ENCODE results near the gene DIPK1A.

Gene DIPK1A

DNA sequence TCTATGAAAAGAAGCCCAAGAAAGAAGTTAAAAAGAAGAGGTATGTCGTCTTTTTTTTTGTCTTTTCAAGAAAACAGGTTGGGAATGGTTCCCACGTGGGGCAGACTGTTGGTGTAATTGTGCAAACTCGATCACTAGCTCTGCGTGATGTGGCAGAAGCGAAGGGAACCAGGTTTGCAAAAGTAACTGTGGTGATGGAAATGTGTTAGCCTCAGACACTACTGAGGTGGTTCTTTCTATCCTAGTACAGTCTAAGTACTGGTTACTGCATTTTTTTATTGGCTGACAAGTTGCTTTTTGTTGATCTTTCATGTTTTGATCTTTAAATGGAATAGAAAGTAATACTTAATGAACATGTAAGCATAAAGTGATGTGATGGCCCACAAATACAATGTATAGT, 120.7 kb downstream of the DIPK1A start:
- Mint-ChIP-seq H3K27ac (peak overlapping the region; percentile 52), H3K4me3 (no peak overlapping the region), H3K9me3 (no peaks in the 10 kb centered on the region), H3K4me1 (peaks cover 52% of the 10 kb centered on the region), H3K36me3 (peaks cover 100% of the 10 kb centered on the region)
- peak; percentile 36 for ATAC-seq
- DNase-seq (ENCODE audit: low spot score in 2 of 2) = no peak

DNA sequence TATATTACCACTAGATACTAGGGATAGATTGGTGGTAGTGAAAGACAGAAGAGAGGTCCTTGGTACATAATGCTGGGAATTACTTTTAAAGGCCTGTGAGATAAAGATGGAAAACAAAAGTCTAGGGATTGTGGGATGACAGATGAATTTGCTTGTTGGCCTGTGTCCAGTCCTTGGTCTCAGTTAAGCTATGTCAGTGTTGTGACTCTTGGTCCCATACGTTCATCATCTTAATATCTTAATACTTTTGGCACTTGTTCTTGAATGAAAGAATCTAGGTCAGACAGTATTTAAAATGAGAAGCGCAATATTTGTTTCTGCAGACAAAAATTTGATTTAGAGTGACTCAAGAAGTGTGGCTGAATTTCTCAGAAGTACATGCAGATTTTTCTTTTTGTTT, 121.8 kb downstream of the DIPK1A start:
- ATAC-seq = no peak
- H3K27ac Mint-ChIP-seq = peak overlapping the region; percentile 52
- peaks cover 64% of the 10 kb centered on the region for H3K4me1 Mint-ChIP-seq
- H3K4me3 Mint-ChIP-seq = peak overlapping the region; percentile 98
- H3K36me3 Mint-ChIP-seq = peaks cover 100% of the 10 kb centered on the region
- no peak for DNase-seq (ENCODE audit: low spot score in 2 of 2)
- no peaks in the 10 kb centered on the region for H3K9me3 Mint-ChIP-seq

DNA sequence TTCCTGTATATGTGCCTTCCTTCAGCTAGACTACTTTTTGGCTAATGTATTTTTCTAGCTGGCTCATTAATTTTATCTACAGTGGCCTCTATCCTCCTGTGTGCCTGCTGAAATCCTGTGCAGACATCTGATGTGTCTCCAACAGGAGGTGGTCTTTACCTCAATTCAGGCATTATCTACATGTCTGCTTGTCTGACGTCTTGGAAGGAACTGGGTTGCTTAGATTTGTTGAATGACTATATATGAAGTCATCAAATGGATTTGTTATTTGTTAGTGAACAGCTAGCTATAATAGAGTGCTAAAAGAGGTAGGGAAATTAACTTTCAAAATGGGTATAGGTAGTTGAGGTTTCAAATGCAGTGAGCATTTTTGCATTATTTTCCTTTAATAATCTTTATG, 122.7 kb downstream of the DIPK1A start:
- H3K4me3 Mint-ChIP-seq = peak overlapping the region; percentile 98
- H3K9me3 Mint-ChIP-seq = no peaks in the 10 kb centered on the region
- H3K36me3 Mint-ChIP-seq = peaks cover 100% of the 10 kb centered on the region
- H3K4me1 Mint-ChIP-seq = peaks cover 73% of the 10 kb centered on the region
- DNase-seq (ENCODE audit: low spot score in 2 of 2) (no peak), ATAC-seq (peak; percentile 19)
- H3K27ac Mint-ChIP-seq = peak overlapping the region; percentile 83

DNA sequence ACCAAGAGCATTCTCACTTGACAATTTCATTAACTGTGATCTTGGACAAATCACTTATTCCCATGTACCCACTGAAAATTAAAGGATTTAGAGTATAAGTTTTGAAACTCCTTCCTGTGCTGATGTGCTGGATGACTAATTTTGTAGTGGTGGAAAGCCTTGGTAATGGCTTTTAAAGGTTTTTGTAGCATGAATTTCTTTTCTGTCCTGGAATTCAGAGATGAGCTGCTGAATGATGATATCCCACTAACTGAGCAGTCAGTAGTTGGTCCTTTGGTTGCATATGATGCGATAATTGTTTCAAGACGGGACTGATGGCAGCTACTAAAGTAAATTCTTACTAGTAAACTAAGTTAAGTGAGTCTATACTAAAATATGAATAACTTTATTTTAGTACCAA, 124.2 kb downstream of the DIPK1A start:
- peaks cover 79% of the 10 kb centered on the region for H3K4me1 Mint-ChIP-seq
- H3K36me3 Mint-ChIP-seq = peaks cover 100% of the 10 kb centered on the region
- peak overlapping the region; percentile 83 for H3K27ac Mint-ChIP-seq
- peak overlapping the region; percentile 98 for H3K4me3 Mint-ChIP-seq
- DNase-seq (ENCODE audit: low spot score in 2 of 2) (no peak), ATAC-seq (no peak)
- H3K9me3 Mint-ChIP-seq = no peaks in the 10 kb centered on the region

DNA sequence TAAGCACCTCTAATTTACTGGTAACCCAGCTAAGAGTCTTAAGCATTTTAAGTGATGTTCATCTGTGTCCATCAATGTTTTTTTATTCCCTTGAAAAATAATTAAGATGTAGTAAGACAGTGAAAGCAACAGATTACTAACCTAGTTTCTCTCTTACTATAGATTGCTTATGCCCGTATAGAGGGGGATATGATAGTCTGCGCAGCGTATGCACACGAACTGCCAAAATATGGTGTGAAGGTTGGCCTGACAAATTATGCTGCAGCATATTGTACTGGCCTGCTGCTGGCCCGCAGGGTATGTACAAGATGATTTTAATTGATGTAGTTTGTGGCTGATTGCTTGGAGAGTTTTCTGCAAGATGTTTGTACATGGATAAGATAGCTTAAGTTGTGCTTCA, 126.6 kb downstream of the DIPK1A start:
- Mint-ChIP-seq H3K4me3 (peak overlapping the region; percentile 98), H3K27ac (peak overlapping the region; percentile 100), H3K9me3 (no peaks in the 10 kb centered on the region), H3K4me1 (peaks cover 72% of the 10 kb centered on the region), H3K36me3 (peaks cover 83% of the 10 kb centered on the region)
- peak; percentile 9 for ATAC-seq
- DNase-seq (ENCODE audit: low spot score in 2 of 2) = no peak

DNA sequence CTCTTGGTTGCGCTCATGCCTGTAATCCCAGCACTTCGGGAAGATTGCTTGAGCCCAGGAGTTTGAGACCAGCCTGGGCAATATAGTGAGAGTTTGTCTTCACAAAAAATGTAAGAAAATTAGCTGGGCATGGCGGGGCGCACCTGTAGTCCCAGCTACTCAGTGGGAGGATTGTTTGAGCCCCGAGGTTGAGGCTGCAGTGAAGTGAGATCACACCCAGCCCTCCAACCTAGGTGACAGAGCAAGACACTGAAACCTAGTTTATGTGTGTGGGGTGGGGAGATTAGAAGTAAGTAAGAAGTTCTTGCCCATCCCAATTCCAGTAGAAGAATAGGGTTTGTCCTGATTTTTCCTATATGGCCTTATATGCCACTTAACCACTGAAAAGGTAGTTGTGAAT, 127.4 kb downstream of the DIPK1A start:
- Mint-ChIP-seq H3K4me3 (peak overlapping the region; percentile 98), H3K4me1 (peaks cover 65% of the 10 kb centered on the region), H3K36me3 (peaks cover 76% of the 10 kb centered on the region), H3K9me3 (no peaks in the 10 kb centered on the region), H3K27ac (peak overlapping the region; percentile 100)
- DNase-seq (ENCODE audit: low spot score in 2 of 2) (no peak), ATAC-seq (no peak)

DNA sequence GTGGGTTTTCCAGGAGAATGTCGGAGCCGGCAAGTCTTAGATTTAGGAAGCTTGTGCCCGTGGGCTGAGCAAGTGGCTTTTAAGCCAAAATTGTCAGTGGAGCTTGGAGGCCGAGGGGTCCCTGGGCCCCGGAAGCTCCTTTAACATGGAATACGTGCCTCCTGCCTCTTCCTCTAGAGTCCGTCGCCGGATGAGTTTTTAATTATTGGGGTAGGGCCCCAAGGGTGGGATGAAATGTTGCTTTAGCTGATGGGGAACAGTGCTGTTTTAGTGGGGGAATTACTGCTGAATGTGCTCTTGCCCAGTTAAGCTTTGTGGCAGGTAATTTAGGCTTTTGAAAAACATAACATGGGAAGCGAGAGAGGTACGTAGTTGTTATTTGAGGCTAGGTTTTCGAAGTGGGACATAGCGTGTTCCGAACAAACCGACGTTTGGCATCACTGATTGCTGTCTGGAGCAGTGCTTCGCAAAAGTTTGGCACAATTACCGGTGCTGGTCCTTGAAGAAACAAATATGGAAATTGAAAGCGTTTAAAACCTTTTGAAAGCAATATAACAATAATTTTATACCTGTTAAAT, 128.6 kb downstream of the DIPK1A start:
- peaks cover 54% of the 10 kb centered on the region for H3K4me1 Mint-ChIP-seq
- H3K36me3 Mint-ChIP-seq = peaks cover 64% of the 10 kb centered on the region
- no peaks in the 10 kb centered on the region for H3K9me3 Mint-ChIP-seq
- H3K4me3 Mint-ChIP-seq = peak overlapping the region; percentile 98
- no peak for DNase-seq (ENCODE audit: low spot score in 2 of 2)
- peak overlapping the region; percentile 100 for H3K27ac Mint-ChIP-seq
- no peak for ATAC-seq

DNA sequence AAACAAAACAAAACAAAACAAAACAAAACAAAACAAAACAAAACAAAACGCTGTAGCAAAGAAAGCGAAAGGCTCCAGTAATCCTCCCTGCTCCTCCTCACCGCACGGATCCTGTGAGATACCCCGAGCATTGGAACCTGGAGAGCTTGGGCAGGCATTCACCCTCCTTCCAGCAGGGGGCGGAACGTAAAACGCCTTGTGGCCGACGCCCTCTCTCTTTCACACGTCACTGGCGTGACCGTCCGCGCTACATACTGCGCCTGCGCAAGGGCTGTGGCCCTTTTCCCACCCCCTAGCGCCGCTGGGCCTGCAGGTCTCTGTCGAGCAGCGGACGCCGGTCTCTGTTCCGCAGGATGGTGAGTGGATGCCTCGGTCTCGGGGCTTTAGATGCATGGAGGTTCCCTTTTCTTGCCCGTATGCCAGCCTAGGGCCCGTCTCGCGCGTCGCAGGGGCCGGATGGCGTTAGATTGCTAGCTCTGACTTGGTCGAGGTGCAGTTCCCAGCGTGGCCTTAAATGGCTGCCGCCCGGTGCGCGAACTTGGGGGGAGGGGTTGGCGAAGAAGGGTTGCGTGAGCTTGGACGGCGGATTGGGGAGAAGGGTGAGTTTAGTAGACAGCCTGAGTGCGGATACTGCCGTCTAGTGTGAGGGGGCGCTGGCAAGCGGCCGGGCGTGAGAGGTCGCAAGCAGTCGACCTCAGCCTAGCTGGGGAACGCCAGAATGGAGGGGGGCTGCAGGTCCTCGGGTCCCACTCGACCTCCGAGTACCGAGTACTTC, 129.3 kb downstream of the DIPK1A start, which contains the start of gene RPL5:
RPL5 (plus strand) TSS at position 279 of the 775 bp plus-strand sequence; CDS start at position 354, 75 bp downstream.
- peaks cover 47% of the 10 kb centered on the region for H3K4me1 Mint-ChIP-seq
- ATAC-seq (peak; percentile 93), DNase-seq (ENCODE audit: low spot score in 2 of 2) (peak; percentile 99 to 100)
- no peaks in the 10 kb centered on the region for H3K9me3 Mint-ChIP-seq
- peak within 1 kb of the TSS; percentile 98 for H3K4me3 Mint-ChIP-seq
- peaks cover 57% of the 10 kb centered on the region for H3K36me3 Mint-ChIP-seq
- peak within 1 kb of the TSS; percentile 100 for H3K27ac Mint-ChIP-seq

DNA sequence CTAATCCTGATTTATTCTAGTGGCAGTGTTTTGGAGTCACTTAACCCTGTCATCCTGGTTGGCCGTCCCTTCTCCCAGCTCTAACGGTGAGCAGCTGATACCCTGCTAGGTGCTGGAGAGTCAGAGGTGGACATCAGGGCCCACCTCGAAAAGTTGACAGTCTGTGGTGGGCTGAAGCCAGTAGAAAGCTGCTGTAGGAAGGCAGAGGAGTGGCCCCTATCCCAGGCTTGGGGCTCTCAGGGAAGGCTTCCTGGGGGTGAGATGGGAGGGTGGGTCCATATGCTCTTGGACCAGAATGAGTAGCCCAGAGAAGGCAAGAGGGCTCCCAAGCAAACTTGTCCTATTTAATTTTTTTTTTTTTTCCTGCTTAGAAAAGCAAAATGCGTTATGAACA, 129.9 kb downstream of the DIPK1A start:
- Mint-ChIP-seq H3K4me1 (peaks cover 45% of the 10 kb centered on the region), H3K4me3 (peak overlapping the region; percentile 98), H3K9me3 (no peaks in the 10 kb centered on the region), H3K27ac (peak overlapping the region; percentile 100), H3K36me3 (peaks cover 51% of the 10 kb centered on the region)
- DNase-seq (ENCODE audit: low spot score in 2 of 2) = peak in 1 of 2 donors; percentile 53
- no peak for ATAC-seq

DNA sequence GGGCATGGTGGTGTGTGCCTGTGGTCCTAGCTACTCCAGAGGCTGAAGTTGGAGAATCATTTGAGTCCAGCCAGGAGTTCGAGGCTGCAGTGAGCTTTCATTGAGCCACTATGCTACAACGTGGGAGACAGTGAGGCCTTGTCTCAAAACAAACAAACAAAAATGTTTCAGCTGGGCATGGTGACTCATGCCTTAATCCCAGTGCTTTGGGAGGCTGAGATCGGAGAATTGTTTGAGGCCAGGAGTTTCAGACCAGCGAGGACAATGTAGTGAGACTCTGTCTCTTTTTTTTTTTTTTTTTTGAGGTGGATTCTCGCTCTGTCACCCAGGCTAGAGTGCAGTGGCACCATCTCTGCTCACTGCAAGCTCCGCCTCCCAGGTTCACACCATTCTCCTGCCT, 134.5 kb downstream of the DIPK1A start:
- Mint-ChIP-seq H3K36me3 (peaks cover 5% of the 10 kb centered on the region), H3K4me3 (no peak overlapping the region), H3K9me3 (no peaks in the 10 kb centered on the region), H3K4me1 (peaks cover 3% of the 10 kb centered on the region), H3K27ac (no peak overlapping the region)
- ATAC-seq = no peak
- no peak for DNase-seq (ENCODE audit: low spot score in 2 of 2)

DNA sequence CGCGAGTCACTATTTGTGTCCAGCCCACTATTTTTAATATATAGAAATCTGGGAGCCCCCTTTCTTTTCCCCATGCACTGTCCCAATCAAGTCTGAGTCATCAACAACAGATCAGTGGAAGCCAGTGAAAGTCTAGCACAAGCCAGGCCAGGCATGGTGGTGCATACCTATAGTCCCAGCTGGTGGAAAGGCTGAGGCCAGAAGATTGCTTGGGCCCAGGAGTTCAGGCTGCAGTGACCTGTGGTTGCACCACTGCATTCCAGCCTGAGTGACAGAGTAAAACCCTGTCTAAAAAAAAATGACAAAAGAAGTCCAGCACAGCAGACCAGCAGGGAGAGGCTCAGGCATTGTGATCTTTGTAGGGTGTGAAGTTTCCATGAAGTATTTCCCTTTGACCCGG, 138.4 kb downstream of the DIPK1A start:
- Mint-ChIP-seq H3K9me3 (no peaks in the 10 kb centered on the region), H3K27ac (no peak overlapping the region), H3K4me1 (no peaks in the 10 kb centered on the region), H3K36me3 (no peaks in the 10 kb centered on the region), H3K4me3 (no peak overlapping the region)
- DNase-seq (ENCODE audit: low spot score in 2 of 2) (no peak), ATAC-seq (no peak)

DNA sequence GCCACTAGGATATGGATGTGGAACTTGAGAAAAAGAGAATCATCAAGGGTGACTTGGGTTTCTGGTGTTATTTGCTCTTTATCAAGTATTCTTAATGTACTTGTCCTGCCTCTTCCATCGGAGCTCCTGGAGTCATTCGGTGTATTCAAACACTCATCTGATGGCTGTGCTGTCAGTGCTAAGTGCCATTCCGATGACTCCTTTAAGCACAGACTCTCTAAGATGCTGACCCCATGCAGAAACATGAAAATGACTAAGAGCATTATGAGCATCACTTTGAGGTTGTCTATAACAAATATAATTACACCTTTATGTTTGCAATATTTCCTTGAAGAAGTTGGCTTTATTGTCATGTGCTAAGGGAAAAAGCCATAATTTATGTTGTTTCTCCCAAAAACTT, 140.7 kb downstream of the DIPK1A start:
- Mint-ChIP-seq H3K36me3 (no peaks in the 10 kb centered on the region), H3K9me3 (no peaks in the 10 kb centered on the region), H3K27ac (no peak overlapping the region), H3K4me1 (no peaks in the 10 kb centered on the region), H3K4me3 (no peak overlapping the region)
- ATAC-seq (no peak), DNase-seq (ENCODE audit: low spot score in 2 of 2) (no peak)

DNA sequence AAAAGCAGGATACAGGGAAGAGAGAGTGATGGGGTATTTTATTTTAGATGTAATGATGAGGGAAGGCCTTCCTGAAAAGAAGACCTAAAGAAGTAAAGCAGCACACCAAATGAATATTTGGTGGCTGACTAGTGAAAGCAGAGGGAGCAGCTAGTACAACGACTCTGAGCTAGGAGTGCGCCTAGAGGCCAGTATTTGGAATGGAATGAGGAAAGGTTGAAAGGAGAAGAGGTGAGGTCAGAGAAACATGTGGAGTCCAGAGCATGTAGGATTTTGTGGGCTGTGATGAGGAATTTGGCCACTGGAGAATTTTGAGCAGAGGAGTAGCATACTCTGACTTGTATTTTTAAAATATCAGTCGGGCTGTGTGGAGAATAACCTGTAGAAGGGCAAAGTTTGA, 141.2 kb downstream of the DIPK1A start:
- no peak for DNase-seq (ENCODE audit: low spot score in 2 of 2)
- no peaks in the 10 kb centered on the region for H3K9me3 Mint-ChIP-seq
- no peaks in the 10 kb centered on the region for H3K36me3 Mint-ChIP-seq
- H3K27ac Mint-ChIP-seq = no peak overlapping the region
- ATAC-seq = no peak
- H3K4me1 Mint-ChIP-seq = no peaks in the 10 kb centered on the region
- H3K4me3 Mint-ChIP-seq = no peak overlapping the region

DNA sequence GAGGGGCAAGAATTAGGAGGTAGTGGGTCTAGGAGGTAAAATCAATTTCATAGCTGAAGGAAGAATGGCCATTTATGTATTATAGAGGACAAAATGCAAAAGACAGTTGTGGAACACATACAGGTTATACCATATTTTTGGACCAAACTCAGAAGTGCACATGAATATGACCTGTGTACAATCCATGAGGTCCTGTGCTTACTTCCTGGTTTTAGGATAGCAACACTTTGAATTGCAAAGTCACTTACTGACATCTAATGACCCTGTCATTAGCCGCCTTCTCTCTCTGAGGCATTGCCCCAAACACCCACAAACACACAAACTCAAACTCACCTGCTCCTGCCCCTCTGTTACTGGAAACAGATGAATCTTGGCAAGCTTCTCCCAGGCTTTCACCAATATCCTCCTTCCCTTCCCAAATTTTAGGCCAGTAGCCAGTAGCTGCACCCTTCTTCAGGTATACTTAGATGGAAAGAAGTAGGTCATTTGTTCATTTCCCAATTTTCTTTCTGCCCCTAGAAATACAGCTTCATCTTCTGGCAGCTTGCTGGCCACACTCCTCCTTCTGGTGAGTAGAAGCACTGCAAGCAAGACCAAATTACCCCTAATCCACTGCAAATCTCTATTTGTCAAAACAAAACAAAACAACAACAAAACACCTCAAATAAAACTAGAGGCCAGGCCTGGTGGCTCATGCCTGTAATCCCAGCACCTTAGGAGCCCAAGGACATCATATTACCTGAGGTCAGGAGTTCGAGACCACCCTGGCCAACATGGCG, 143.1 kb downstream of the DIPK1A start:
- Mint-ChIP-seq H3K36me3 (no peaks in the 10 kb centered on the region), H3K9me3 (no peaks in the 10 kb centered on the region), H3K4me3 (no peak overlapping the region), H3K4me1 (no peaks in the 10 kb centered on the region), H3K27ac (no peak overlapping the region)
- DNase-seq (ENCODE audit: low spot score in 2 of 2) = peak in 1 of 2 donors; percentile 56
- peak; percentile 57 for ATAC-seq

DNA sequence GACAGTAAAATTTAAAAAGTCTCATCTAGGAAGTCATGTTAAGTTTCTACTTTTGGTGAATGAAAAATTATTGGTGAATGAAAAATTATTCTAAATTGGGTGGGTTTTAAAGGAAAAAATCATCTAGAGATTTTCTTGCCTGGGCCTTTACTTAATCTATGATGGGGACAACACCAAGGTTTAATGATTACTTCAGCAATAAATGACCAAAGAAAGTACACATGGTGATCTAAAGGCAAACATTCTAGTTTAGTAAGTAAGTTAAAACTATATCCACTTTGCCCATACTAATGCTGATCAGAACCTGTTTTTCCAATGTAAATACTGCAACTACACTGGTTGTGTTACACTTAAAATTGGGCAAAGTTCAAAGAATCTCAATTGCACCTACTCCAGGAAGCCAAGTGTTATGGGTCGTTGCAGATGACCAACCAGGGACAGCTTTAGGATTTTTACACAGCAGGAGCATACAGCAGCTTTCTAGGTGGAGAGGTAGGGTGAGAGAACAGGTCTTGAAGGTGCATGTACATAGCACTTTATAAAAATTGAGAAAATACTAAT, 144.0 kb downstream of the DIPK1A start:
- Mint-ChIP-seq H3K36me3 (no peaks in the 10 kb centered on the region), H3K9me3 (no peaks in the 10 kb centered on the region), H3K4me1 (no peaks in the 10 kb centered on the region), H3K4me3 (no peak overlapping the region), H3K27ac (no peak overlapping the region)
- DNase-seq (ENCODE audit: low spot score in 2 of 2) (no peak), ATAC-seq (no peak)
